LHCN-M2 (cell line): ENCODE data around the gene SOX10. TPM values are rescaled to one million over a fixed set of nuclear protein-coding genes. Genes with fewer than 3 reads are reported as not detected.
"Not testable (repeated sequence)": the region's sequence is repeated elsewhere in the genome, so short reads cannot be mapped to it uniquely, and the experiment has no call there.

Source experiments
- DNase-seq: peaks from one replicate; pipeline ENCODE4 v3.0.0-alpha.2; 2012; ENCODE audit warnings: low read depth
- total RNA-seq: library from RNA; depleted of rRNA; stranded (reverse); fragments of >200 nt; gene quantifications from 2 replicates; pipeline ENCODE4 v1.2.3, GENCODE V29; 2014

The SOX10 gene
- total RNA-seq, 1 experiment from 2014 or later: not detected

DNA sequence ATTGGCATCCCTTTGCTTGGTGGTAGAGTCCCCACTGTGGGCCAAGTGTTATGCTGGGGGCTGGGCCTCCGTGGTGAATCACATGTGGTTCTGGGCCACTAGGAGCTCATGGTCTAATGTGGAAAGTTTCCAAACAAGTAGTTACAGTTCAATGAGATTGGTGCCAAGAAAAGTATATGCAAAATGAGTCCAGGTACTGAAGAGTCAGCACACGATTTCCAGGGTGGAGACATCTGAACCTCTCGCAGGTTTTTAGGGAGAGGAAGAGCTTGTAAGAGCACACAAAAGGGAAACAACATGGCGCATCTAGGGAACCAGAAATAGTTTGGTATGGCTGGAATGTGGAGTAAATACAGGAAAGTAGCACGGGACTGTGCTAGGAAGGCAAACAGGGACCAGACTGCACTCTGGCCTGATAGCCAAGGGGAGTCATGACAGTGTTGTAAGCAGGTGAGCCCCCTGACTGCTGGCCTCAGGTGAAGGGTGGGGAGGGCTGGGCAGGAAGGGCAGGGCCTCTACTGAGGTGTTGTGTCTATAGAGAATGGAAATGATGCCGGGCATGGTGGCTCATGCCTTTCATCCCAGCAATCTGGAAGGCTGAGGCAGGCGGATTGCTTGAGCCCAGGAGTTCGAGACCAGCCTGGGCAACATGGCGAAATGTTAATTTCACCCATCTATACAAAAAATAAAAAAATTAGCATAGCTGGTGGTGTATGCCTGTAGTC is 18.3 kb downstream of the SOX10 start:
- no peak for DNase-seq

DNA sequence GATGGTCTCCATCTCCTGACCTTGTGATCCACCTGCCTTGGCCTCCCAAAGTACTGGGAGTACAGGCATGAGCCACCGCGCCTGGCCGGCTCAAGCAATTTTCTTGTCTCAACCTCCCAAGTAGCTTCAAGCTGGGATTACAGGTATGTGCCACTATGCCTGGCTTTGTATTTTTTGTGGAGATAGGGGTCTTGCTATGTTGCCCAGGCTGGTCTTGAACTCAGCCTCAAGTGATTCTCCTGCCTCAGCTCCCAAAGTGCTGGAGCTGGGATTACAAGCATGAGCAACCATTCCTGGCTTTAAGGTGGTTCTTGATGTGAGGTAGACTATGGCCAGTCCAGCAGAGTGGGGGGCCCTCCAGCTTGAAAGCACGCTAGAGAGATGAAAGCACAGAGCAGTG is 23.3 kb downstream of the SOX10 start:
- DNase-seq: no peak

DNA sequence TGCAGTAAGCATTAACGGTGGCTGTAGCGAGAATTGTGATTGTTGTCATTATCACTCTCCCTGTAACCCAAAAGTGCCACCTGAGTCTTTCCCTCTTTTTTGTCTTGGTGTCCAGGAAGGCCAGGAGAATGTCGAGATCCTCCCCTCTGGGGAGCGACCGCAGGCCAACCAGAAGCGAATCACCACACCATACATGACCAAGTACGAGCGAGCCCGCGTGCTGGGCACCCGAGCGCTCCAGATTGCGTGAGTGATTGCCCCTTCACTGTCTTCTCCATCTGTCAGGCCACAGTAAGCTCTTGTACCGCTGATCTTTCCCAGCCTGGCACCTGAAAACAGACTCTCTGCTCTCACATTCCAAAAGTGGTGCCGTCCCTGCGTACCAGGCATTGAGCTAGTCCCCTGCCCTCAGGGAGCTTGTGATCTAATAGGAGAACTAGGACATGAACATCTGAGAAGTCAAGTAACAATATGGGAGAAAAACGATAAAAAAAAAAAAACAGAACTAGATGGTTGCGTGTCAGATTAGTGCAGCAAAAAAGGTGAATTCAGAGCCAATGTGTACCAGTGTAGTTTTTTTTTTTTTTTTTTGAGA is 25.0 kb downstream of the SOX10 start:
- DNase-seq: no peak

DNA sequence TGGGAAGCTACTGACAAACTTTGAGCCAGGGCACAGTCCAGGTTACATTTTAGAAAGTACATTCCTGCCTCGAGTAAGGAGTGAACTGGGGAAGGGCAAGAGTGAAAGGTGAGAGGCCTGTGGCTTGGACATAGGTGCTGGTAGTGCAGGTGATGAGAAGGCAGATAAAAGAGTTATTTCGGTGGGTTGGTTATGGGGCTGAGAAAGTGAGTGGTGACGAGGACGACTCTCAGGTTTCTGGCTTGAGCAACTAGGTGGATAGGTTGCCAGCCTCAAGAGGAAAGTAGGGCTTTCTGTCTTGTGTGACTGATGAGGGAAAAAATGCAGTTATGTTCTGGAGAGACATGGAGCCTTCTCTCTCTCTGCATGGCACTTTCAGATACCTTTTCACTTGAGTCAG is 27.1 kb downstream of the SOX10 start:
- DNase-seq: no peak

DNA sequence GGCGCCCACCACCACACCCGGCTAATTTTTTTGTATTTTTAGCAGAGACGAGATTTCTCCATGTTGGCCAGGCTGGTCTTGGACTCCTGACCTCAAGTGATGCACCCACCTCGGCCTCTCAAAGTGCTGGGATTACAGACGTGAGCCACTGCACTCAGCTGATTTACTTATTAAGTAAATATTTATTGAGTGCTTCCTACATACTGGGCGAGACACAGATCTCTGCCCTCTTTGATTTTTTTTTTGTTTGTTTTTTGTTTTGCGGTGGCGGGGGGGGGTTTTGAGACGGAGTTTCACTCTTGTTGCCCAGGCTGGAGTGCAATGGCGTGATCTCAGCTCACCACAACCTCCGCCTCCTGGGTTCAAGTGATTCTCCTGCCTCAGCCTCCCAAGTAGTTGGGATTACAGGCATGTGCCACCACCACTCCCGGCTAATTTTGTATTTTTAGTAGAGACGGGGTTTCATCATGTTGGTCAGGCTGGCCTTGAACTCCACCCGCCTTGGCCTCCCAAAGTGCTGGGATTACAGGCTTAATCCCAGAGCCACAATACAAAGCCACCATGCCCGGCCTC is 28.4 kb downstream of the SOX10 start:
- DNase-seq: not testable (repeated sequence)

DNA sequence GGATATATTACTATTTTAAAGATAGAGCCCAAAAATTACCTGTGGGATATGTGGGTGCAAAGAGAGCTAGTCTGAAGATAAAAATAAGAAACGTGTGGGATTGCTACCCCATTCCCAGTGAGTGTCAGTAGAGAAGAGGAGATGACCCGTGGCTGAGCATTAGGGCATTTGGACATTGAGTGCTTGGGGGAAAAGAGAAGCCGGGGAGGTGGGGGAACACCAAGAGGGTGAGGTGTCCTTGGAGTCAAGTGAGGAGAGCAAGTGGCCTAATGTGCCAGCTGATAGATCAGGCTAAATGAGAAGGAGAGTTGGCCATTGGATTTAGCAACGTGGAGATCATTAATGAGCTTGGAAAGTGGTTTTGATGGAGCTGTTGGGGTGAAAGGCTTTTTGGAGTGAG is 29.7 kb downstream of the SOX10 start:
- DNase-seq: no peak

DNA sequence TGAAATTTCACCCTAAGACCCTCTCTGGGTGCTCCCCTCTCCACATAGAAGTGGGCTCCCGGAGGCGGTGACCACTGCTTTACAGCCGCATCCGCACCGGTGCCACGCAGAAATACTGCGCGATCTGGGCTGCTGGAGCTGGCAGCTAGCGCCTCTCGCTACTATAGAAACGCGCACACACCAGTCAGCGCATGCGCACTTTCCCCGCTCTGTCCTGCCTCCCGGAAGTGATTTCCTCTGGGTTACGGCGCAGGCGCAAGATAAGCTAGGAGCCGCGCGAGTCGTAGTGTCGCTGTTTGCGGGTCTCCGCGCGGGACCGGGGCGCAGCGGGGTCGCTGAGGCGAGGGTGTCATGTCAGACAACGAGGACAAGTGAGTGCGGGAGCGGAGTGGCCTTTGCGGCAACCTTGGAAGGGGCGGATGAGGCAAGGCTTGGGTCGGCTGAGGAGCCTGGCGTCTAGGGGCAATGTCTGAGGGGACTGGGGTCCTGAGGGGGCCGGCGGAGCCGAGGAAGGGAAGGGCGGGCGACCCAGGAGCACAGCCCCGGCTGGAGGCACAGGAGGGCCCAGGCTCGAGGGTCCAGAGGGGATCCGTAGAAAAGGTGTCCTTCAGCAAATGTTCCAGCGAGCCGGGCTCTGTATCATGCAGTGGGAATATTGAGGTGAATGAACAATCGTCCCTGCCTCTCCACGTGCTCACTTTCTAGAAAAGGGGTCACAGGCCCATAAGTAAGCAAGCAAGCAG is 30.7 kb downstream of the SOX10 start, which contains the start of the genes C22orf23 and POLR2F:
C22orf23 (minus strand) TSS at position 165 of the 743 bp plus-strand sequence. CDS start 452 bp downstream, outside the sequence.
POLR2F (plus strand) TSS at position 263 of the 743 bp plus-strand sequence; CDS start at position 352, 89 bp downstream.
- peak; percentile 92 for DNase-seq

DNA sequence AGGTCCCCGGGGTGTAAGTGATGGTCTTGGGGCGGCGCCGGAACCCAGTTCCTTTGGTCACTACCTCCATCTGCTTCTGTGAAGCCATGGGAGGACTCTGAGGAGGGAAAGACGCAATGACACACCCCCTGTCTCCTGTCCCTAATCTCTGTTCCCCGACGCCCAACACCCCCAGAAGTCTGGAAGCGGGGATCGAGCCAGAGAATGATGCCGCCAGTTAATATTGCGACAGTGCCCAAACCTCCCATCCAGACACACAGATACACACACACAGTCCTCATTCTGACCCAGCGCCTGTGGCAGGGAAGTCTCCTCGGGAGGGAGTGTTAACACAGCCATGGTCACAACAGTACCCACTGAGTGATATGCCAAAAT is 31.3 kb downstream of the SOX10 start:
- DNase-seq: no peak

DNA sequence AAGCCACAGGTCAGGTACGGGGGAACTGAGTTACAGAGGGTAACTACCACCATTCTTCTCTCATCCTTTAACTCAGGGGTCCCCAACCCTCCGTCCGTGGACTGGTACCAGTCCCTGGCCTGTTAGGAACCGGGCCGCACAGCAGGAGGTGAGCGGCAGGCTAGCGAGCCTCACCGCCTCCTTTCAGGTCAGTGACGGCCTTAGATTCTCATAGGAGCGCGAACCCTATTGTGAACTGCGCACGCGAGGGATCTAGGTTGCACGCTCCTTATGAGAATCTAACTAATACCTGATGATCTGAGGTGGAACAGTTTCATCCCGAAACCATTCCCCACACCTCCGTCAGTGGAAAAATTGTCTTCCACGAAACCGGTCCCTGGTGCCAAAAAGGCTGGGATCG is 31.7 kb downstream of the SOX10 start:
- DNase-seq: not testable (repeated sequence)

DNA sequence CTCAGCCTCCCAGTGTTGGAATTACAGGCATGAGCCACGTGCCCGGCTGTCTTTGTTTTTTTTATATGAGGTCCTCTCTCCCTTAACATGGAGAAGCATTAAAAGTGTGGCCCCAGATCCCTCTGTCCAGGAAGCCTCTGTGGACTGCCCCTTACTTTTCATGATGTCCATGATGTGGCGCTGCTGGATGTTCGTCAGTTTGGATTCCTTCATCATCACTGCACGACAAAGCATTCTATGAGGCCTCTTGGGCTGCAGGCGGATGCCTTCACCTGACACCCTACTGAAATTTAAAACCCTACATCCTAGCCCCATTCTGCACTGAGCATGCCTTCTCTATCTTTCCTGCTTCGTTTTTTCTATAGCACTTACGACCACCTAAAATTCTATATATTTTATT is 33.0 kb downstream of the SOX10 start:
- DNase-seq: peak; percentile 32

DNA sequence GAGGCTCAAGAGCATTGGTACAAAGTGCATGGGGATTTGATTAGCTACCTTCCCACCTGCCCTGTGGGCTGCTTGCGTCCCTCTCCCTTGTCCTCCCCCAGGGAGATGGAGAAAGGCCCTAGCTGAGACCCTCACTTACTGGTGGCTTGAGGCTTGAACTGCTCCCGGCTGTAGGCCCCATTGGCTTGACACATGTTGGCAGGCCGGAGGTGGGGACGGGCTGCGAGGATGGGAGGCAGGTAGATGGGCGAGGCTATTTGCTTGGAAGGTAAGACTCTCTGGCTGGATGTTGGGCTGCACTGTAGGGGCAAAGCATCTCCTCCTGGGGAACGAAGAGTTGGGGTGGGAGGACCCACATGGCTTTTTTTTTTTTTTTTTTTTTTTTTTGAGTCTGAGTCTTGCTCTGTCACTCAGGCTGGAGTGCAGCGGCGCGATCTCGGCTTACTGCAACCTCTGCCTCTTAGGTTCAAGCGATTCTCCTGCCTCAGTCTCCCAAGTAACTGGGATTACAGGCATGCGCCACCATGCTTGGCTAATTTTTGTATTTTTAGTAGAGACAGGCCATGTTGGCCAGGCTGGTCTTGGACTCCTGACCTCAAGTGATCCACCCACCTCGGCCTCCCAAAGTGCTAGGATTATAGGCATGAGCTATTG is 37.1 kb downstream of the SOX10 start:
- DNase-seq: not testable (repeated sequence)

DNA sequence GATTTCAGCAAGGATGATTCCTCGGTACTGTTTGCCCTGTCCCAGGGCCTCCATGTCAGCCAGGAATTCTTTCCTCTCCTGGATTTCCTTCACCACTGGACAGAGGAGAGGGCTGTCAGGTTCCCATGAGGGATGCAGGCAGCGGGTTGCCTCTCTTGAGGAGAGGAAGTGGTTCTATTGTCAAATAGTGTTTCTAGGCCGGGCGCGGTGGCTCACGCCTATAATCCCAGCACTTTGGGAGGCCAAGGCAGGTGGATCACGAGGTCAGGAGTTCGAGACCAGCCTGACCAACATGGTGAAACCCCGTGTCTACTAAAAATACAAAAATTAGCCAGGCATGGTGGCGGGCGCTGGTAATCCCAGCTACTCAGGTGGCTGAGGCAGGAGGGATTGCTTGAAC is 39.9 kb downstream of the SOX10 start:
- not testable (repeated sequence) for DNase-seq

DNA sequence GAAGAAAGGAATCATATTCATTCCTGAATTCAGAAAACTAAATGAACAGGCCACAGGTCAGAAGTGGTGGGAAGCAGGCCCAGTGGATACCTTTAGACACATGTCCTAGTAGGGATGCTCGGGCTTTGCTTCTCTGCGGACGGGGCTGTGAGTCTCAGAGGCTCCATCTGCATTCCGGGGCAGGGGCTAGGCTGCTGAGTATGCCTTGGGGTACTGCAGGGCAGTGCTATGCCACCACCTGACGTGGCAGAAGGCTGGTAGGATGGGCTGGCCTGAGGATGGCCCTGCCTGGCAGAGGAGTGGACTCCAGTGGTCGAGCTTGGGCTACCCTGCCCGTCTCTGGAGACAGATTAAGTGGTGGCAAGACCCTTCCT is 40.5 kb downstream of the SOX10 start:
- no peak for DNase-seq

DNA sequence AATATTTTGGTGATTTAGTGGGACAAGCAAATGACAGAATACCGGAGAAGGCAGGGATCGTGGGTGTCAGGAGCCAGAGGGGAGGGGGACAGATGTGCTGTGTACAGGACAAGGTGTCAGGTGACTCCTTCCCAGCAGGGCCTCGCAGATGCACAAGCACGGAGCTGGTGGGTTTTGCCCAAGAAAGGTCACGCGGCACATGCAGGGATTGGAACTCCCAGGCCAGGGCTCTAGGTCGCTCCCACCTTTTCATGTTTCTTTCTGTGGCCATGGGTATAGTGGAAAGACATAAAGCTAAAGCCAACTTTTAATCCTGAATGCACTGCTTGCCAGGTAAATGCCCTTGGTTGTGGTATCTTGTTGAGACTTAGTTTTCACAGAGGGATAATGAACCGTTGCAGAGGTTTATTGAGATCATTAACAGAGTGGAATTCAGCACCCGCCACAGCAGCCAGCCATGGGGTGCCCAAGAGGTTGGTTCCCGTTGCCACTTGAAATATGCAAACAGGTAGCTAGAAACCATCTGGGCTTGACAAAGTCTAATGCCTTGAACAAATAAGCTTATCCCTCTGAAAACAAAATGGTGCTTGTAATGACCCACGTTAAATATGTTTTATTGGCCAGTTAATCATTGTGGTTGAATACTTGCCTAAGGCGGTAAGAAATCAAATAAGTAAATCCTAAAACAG is 41.1 kb downstream of the SOX10 start:
- DNase-seq: no peak

DNA sequence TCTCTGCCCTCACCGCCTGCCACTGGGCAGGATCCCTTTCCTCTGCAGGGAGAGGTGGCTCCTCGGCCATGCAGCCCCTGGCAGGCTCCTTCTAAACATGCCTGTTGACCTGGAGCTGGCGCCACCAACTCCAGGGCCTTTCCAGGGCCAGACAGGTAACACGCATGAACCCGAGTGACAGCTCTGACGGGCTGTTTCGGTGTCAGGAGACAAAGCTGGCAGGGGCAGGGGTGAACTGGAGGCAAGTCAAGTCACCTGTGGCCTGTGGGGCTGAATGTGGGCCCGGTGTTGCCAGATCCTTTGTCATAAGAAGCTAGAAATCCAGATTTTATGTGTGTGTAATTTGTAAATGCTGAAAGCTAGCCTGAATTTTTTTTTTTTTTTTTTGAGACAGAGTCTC is 42.2 kb downstream of the SOX10 start:
- DNase-seq: no peak

DNA sequence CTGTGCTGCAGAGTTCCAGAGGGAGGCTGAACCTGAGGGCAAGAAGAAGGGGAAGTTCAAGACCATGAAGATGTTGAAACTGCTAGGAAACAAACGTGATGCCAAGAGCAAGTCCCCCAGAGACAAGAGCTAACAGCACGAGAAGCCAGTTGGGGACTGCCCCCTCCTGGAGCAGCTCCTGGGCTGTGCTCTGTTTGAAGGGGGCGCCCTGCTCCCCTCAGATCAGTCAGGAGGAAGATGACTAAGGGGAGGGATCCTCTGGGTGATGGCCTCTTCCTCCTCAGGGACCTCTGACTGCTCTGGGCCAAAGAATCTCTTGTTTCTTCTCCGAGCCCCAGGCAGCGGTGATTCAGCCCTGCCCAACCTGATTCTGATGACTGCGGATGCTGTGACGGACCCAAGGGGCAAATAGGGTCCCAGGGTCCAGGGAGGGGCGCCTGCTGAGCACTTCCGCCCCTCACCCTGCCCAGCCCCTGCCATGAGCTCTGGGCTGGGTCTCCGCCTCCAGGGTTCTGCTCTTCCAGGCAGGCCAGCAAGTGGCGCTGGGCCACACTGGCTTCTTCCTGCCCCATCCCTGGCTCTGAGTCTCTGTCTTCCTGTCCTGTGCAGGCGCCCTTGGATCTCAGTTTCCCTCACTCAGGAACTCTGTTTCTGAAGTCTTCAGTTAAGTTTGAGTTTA is 43.5 kb downstream of the SOX10 start:
- no peak for DNase-seq

DNA sequence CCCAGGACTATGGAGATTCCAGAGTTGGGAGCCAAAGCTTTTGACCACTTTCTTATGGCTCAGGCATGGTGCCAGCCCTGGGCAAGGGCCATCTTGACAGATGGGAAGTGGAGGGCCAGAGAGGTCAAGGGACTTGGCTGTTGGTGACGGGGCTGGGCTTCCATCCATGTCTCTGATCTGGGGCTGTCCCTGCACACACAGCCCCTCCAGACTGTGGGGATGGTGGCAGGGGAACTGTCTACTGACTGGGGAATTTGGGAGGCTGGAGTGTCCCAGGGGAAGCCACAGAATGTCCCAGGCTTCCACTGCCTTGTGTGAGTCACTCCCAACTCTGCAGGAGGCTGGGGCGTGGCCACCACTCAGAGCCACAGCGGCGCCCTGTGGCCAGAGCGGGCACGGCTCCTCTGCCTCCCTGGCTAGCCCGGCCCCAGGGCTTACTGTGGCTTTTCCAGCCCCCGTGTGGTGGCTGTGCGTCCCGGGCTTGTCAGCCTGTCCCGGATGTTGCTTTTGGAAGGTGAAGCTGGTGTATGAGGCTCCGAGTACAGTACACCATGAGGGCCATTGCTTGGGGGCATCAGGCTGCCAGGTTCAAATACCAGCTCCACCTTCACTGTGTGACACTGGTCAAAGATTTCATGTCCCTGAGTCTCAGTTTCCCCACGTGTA is 50.5 kb downstream of the SOX10 start:
- DNase-seq: peak; percentile 95

DNA sequence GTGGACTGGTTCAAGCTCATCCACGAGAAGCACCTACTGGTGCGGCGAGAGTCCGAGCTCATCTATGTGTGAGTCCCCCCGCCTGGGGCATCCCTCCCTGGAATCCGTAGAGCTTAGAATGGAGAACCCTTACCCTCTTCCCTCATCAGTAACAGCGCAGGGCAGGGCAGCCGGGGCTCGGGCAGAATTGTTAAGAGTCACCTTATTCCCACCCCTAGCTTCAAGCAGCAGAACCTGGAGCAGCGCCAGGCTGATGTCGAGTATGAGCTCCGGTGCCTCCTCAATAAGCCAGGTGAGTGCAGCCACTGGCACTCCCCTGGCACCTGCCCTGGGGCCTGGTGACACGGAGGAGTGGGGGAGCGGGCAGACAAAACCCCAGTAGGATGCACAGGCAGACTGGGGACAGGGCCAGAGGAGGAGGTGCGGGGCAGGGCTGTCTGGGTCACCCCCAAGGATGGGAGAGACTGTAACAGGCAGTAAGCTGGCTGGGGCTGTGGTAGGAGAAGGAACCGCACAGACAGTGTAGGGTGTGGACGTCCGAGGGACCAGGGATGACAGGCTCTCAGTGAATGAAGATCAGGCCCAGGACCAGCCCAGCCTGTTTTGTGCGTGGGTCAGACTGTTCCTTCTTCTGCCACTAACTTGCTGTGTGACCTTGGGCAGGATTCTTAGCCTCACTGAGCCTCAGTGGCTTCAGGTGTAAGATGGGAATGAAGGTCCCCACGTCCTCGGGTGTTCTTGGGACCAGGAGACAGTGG is 51.4 kb downstream of the SOX10 start:
- DNase-seq: no peak

DNA sequence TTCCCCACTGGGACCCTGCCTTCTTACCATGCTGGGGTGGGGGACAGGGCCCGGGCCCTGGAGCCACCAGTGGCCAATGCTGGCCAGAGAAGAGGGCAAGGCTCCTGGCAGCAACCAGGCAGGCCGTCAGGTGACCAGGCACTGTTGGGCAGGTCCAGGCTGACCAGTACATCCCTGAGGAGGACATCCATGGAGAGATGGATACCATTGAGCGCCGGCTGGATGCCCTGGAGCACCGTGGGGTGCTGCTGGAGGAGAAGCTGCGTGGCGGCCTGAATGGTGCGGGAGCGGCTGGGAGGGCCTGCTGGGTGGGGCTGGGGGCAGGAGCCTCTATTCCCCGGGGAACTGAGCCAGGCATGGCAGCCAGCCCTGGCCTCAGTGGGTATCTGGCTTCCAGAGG is 52.0 kb downstream of the SOX10 start:
- no peak for DNase-seq
